Hepatocyte (in vitro differentiated cells): ENCODE data around the gene FBH1.
"Not testable (repeated sequence)": the region's sequence is repeated elsewhere in the genome, so short reads cannot be mapped to it uniquely, and the experiment has no call there.

ENCODE experiments used
- CTCF ChIP-seq: fragments of 200-600 bp; sonication (generic); IDR thresholded peaks from 2 replicates; pipeline ENCODE4 v1.5.1; 2016; ENCODE audit warnings: antibody characterized with exemption, mild to moderate bottlenecking; ENCODE audit not compliant: poor library complexity
- EZH2 ChIP-seq: fragments of 200-600 bp; sonication (generic); IDR thresholded peaks from 2 replicates; pipeline ENCODE4 v1.6.1; 2016; ENCODE audit warnings: antibody characterized with exemption, mild to moderate bottlenecking, borderline replicate concordance

- TF ChIP-seq CTCF, EZH2: not testable (repeated sequence)
These were observed 43.4 kb upstream of the FBH1 start for GRCh38 chr10:5846667-5847066.
